Lower leg skin (tissue), 3 donors: ENCODE data around the gene ALOXE3.

Source experiments
- POLR2A ChIP-seq, 2 donors: fragments of 450-650 bp; IDR thresholded peaks; one replicate each; pipeline ENCODE4 v1.6.1; 2016 to 2017; ENCODE audit warnings: antibody characterized with exemption in 2 of 2, mild to moderate bottlenecking in 1 of 2, moderate library complexity in 1 of 2
- TF ChIP-seq, protein P1 (sequence below), 3 donors: fragments of 450-650 bp; IDR thresholded peaks; one replicate each; pipeline ENCODE4 v1.5.1; 2016; ENCODE audit warnings: antibody characterized with exemption in 3 of 3, mild to moderate bottlenecking in 3 of 3, moderate library complexity in 2 of 3

- TF ChIP-seq, protein P1, sequence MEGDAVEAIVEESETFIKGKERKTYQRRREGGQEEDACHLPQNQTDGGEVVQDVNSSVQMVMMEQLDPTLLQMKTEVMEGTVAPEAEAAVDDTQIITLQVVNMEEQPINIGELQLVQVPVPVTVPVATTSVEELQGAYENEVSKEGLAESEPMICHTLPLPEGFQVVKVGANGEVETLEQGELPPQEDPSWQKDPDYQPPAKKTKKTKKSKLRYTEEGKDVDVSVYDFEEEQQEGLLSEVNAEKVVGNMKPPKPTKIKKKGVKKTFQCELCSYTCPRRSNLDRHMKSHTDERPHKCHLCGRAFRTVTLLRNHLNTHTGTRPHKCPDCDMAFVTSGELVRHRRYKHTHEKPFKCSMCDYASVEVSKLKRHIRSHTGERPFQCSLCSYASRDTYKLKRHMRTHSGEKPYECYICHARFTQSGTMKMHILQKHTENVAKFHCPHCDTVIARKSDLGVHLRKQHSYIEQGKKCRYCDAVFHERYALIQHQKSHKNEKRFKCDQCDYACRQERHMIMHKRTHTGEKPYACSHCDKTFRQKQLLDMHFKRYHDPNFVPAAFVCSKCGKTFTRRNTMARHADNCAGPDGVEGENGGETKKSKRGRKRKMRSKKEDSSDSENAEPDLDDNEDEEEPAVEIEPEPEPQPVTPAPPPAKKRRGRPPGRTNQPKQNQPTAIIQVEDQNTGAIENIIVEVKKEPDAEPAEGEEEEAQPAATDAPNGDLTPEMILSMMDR (IDR thresholded peaks at IDR 0.05): no peak
- no peak for TF ChIP-seq POLR2A (IDR thresholded peaks at IDR 0.05)
Measured at GRCh38 chr17:8110907-8111306, 7.4 kb downstream of the ALOXE3 start.
